ENCODE results near the gene HMGXB3.

The HMGXB3 gene

GRCh38 chr5:149990518-149991376 lies 9.8 kb upstream of the HMGXB3 start:
- peak; percentile 9 for DNase-seq

- DNase-seq, result no peak
Observed at GRCh38 chr5:149993471-149993870, 7.1 kb upstream of the HMGXB3 start.

GRCh38 chr5:149995385-149996204 lies 4.9 kb upstream of the HMGXB3 start:
- DNase-seq, result no peak

- DNase-seq, result no peak
Observed at GRCh38 chr5:149996205-149996890, 4.2 kb upstream of the HMGXB3 start.

GRCh38 chr5:149998281-149998680 lies 2.3 kb upstream of the HMGXB3 start:
- DNase-seq, result no peak

- DNase-seq, result no peak
Observed at GRCh38 chr5:149999359-149999758, 1.2 kb upstream of the HMGXB3 start.

GRCh38 chr5:149999866-150000255 lies 678 bp upstream of the HMGXB3 start:
- DNase-seq, result no peak

GRCh38 chr5:150000990-150001659 lies 586 bp downstream of the HMGXB3 start:
- no peak for DNase-seq

- no peak for DNase-seq
Observed at GRCh38 chr5:150001660-150002486, 1.3 kb downstream of the HMGXB3 start.

- no peak for DNase-seq
Observed at GRCh38 chr5:150006318-150006717, 5.8 kb downstream of the HMGXB3 start.

GRCh38 chr5:150007050-150007449 lies 6.5 kb downstream of the HMGXB3 start:
- DNase-seq, result no peak

GRCh38 chr5:150009671-150010387 lies 9.3 kb downstream of the HMGXB3 start:
- DNase-seq, result no peak

- no peak for DNase-seq
Observed at GRCh38 chr5:150013931-150014330, 13.4 kb downstream of the HMGXB3 start.

GRCh38 chr5:150014456-150014855 lies 13.9 kb downstream of the HMGXB3 start:
- no peak for DNase-seq

- no peak for DNase-seq
Observed at GRCh38 chr5:150015415-150015814, 14.9 kb downstream of the HMGXB3 start.

GRCh38 chr5:150016537-150016936 lies 16.0 kb downstream of the HMGXB3 start:
- no peak for DNase-seq

GRCh38 chr5:150017226-150018005 lies 16.9 kb downstream of the HMGXB3 start:
- no peak for DNase-seq

- no peak for DNase-seq
Observed at GRCh38 chr5:150020249-150020648, 19.7 kb downstream of the HMGXB3 start.

GRCh38 chr5:150021491-150022157 lies 21.1 kb downstream of the HMGXB3 start:
- DNase-seq, result no peak

GRCh38 chr5:150022158-150022531 lies 21.6 kb downstream of the HMGXB3 start:
- DNase-seq, result no peak

Data from NCI-H2107 (cell line).